Mucosa of descending colon (tissue), 3 donors: Measurements from ENCODE around the gene RXRA. TPM values are rescaled to one million over a fixed set of nuclear protein-coding genes. Genes with fewer than 3 reads are reported as not detected.

Experiments
- ATAC-seq: fragments of 200-7000 bp; cut with Tn5 transposase; one replicate; pipeline ENCODE4 v1.9.1; 2020; ENCODE audit warnings: mild to moderate bottlenecking, moderate library complexity
- DNase-seq, 3 donors: peaks; one replicate each; pipeline ENCODE4 v3.0.0-alpha.2; 2020
- H3K36me3 ChIP-seq: fragments of 200-600 bp; one replicate; pipeline ENCODE4 v1.8.0; 2021; ENCODE audit warnings: low read depth, mild to moderate bottlenecking
- H3K4me1 ChIP-seq: fragments of 200-600 bp; one replicate; pipeline ENCODE4 v1.8.0; 2021; ENCODE audit warnings: low read depth, mild to moderate bottlenecking
- H3K4me3 ChIP-seq: fragments of 200-600 bp; one replicate; pipeline ENCODE4 v1.8.0; 2021; ENCODE audit warnings: mild to moderate bottlenecking
- H3K9me3 ChIP-seq: fragments of 200-600 bp; one replicate; pipeline ENCODE4 v1.8.0; 2021; ENCODE audit warnings: mild to moderate bottlenecking
- intact Hi-C, 2 donors: fragments of 100-400 bp; cut with DNase I in 1 of 2; cut with micrococcal nuclease in 1 of 2; formaldehyde crosslinking; loops; one replicate each; pipeline versions ENCODE4 v1.11.0 to v1.11.1; 2022; cut with DNase I, micrococcal nuclease
- total RNA-seq, 3 donors: library from RNA; stranded (reverse); fragmentation: NEBNext Ultra II Directional in 2 of 3; extraction: Animal tissue kit (Norgen Biotek cat#: 25700) in 2 of 3; gene quantifications; one replicate each; pipeline versions ENCODE4 v1.2.1 to v1.2.4, GENCODE V29; 2021 to 2023
- TF ChIP-seq, protein P1 (sequence below): fragments of 200-600 bp; IDR thresholded peaks from one replicate; pipeline ENCODE4 v1.8.0; 2022; ENCODE audit warnings: antibody characterized with exemption, mild to moderate bottlenecking
- donor health status: DM: no; HTN: no; CAD: no; lungs with moderate emphysema.
- donor health status: DM: no; HTN: no; CAD: no.
- donor health status: DM: no; HTN: yes; CAD: no.

The RXRA gene
- total RNA-seq, 3 donors from 2014 or later = 75.2 to 101 (median 85.3) TPM

DNA sequence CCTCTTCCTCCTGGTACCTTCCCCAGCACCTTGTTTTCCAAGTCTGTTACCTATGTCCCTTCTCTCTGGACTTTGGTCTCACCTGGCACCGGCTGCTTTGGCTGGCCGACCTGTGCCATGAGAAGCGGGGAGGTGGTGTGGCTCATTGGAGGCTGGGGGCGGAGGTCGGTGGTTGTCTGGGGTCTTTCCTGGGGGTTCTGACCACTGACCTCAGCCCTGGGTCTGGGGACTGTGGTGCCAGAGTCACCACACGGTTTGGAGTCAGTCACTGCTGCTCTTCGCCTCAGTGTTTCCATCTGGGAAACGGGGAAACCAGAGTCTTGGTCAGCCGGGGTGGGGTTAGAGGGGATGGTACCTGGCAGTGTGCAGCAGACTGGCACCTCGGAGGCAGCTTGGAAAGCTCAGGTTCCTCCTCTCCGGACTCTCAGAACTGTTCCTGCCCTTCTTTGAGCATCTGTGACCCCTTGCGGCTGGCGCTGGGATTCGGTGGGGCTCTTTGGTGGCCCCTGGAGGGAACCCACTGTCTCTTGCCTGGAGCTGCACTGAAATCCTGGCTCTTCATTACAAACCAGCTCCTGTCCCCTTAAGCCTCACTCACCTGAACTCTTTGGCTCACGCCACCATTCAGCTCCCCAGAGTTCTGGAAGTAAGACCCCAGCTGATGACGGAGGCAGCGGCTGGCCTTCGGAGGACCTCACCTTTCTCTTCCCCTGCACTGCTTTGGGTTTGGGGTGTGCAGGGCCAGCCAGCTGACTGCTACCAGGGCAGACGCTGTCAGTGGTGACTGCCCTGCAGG lies 4.1 kb upstream of the RXRA start:
- ATAC-seq (no peak), DNase-seq (peak; percentile 49 to 68 (median 66))
- no peaks in the 10 kb centered on the region for H3K36me3 ChIP-seq
- peaks cover 13% of the 10 kb centered on the region for H3K4me1 ChIP-seq
- TF ChIP-seq, protein P1, sequence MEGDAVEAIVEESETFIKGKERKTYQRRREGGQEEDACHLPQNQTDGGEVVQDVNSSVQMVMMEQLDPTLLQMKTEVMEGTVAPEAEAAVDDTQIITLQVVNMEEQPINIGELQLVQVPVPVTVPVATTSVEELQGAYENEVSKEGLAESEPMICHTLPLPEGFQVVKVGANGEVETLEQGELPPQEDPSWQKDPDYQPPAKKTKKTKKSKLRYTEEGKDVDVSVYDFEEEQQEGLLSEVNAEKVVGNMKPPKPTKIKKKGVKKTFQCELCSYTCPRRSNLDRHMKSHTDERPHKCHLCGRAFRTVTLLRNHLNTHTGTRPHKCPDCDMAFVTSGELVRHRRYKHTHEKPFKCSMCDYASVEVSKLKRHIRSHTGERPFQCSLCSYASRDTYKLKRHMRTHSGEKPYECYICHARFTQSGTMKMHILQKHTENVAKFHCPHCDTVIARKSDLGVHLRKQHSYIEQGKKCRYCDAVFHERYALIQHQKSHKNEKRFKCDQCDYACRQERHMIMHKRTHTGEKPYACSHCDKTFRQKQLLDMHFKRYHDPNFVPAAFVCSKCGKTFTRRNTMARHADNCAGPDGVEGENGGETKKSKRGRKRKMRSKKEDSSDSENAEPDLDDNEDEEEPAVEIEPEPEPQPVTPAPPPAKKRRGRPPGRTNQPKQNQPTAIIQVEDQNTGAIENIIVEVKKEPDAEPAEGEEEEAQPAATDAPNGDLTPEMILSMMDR = no peak
- intact Hi-C loops = no loop called here
- H3K4me3 ChIP-seq = no peak overlapping the region
- no peaks in the 10 kb centered on the region for H3K9me3 ChIP-seq

DNA sequence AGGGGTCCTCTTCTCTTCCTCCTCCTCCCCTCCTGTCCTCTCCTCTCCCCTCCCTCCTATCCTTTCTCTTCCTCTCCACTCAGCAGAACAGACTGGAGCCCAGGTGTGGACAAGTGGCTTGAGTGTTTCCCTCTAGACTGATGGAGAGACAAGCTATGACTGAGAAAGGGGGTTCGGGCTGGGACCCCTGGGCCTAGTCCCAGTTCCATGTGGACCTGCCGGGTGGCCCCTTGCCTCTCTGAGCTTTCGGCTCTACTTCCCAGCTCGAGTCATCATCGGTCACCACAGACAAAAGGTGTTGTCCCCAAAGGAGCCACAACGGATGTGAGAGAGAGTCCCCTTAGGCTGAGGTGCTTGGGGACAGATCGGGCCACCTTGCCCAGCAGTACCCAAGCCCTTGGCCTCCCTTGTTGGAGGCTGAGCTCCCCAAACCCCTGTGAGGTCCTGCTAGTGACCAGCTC lies 3.4 kb upstream of the RXRA start:
- ATAC-seq = no peak
- intact Hi-C loops = no loop called here
- TF ChIP-seq, protein P1 = no peak
- Histone ChIP-seq H3K9me3 (no peaks in the 10 kb centered on the region), H3K36me3 (no peaks in the 10 kb centered on the region), H3K4me1 (peaks cover 15% of the 10 kb centered on the region), H3K4me3 (no peak overlapping the region)
- DNase-seq = peak; percentile 11 to 45 (median 33)

DNA sequence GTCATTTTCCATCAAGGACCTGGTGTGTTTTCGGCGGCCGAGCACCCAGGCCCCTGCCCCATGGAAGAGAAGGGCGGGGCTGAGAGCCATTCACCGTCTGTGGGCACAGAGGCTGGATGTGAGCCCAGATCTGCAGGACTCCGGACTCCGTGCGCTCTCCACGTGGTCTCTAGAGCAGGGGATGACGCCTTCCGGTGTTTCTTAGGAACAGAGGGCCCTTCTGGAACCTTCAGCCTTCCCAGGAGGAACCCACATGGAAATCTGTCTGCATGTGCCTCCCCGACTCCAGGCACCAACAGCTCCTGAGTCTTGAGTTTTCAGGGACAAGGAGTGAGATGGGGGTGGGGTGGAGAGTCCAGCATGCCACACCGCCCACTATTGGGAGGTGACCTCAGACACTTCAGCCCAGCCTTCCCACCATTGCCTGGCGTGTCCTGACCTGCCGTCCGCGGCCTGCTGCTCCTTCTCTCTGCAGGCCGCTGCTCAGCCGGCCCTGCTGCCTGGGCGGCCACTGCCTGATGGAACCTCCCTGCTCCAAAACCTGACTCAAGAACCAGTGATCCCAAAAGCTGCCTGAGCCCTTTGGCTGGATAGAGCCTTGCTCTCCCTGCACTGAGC lies 2.4 kb upstream of the RXRA start:
- no peaks in the 10 kb centered on the region for H3K9me3 ChIP-seq
- no peaks in the 10 kb centered on the region for H3K36me3 ChIP-seq
- DNase-seq (peak; percentile 79 to 84 (median 83)), ATAC-seq (peak; percentile 48)
- TF ChIP-seq, protein P1 = no peak
- no peak overlapping the region for H3K4me3 ChIP-seq
- intact Hi-C loops = no loop called here
- H3K4me1 ChIP-seq = peaks cover 22% of the 10 kb centered on the region

DNA sequence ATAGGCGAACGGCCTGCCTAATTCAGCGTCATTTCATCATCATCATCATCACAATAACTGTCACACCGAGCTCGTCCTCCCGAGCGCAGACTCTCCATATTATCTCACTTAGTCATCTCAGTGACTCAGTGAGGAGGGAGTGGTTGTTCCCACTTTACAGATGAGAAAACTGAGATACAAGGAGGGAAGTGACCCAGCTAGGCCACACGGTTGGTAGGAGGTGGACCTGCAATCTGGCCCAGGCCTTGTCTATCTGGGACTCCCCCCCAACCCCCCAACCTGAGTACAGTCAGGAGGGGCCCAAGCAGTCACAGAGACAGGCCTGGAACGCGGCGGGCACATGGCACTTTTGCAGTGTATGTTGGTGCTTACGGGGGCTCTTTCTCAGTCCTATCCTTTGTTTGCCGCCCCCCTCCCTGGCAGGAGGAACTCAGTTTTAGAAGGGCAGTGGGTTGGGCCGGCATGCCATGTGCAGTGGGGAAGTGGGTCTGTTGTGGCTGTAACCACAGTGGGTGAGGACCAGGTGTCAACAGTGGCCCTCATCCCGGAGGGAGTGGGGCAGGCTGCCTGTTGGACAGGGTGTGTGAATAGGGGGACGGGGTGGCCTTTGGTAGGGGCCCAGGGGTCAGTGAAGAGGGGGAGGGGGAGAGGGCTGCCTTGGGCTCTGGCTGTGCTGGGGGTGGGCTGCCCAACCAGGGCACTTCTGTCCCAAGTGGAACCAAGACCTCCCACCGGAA lies 1.7 kb upstream of the RXRA start:
- Histone ChIP-seq H3K36me3 (no peaks in the 10 kb centered on the region), H3K4me1 (peaks cover 29% of the 10 kb centered on the region), H3K4me3 (no peak overlapping the region), H3K9me3 (no peaks in the 10 kb centered on the region)
- DNase-seq = peak; percentile 36 to 59 (median 57)
- intact Hi-C loops = no loop called here
- no peak for ATAC-seq
- TF ChIP-seq, protein P1 = no peak

DNA sequence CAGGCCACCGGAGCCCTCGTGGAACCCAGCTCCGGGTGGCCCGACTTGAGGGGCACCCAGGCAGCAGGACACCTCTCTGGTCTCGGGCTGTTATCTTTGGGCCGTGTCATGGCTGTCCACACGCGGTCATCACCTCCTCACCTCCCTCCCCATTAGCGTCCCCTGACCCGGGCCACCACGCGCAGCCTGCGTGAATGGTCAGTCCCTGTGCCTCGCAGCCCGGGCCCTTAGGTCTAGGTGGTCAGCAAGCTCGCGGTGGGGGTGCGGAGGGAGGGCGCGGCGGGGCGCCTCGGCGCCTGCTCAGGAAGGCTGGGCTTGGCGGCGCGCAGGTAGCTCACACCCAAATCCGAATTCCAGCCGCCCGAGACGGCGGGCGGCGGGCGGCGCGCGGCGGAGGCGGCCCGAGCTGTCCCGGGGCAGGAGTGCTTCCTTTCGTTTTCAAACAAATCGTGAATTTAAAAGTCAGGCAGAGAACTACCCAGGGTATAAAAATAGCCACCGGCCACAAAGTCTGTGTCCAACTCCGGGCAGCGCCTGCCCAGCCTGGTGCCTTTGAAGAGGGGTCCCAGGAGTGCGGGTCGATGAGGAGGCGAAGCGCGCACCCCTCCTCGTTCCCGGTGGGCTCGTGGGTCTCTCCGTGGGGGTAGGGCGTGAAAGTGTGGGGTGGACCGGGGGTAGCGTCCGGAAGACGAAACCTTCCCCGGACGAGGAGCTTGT lies 1.0 kb upstream of the RXRA start:
- peak; percentile 26 for ATAC-seq
- Histone ChIP-seq H3K4me3 (peak overlapping the region; percentile 19), H3K36me3 (no peaks in the 10 kb centered on the region), H3K9me3 (no peaks in the 10 kb centered on the region), H3K4me1 (peaks cover 36% of the 10 kb centered on the region)
- intact Hi-C loops = no loop called here
- DNase-seq = peak; percentile 64 to 81 (median 78)
- TF ChIP-seq, protein P1 = no peak
